ENCODE results near the gene UBE2Q1.

GRCh38 chr1:154550657-154551056 lies 7.8 kb downstream of the UBE2Q1 start:
- TF ChIP-seq CTCF (conservative IDR thresholded peaks at IDR 0.05): no peak
- no peak for TF ChIP-seq EZH2 (IDR thresholded peaks at IDR 0.05; ENCODE audit: low read depth)

All from PC-9 (cell line).